Sigmoid colon (tissue), 7 donors: Measurements from ENCODE around the gene HEPHL1. TPM values are rescaled to one million over a fixed set of nuclear protein-coding genes. Genes with fewer than 3 reads are reported as not detected.

Experiments used
- DNase-seq: peaks from one replicate; pipeline ENCODE4 v3.0.0-alpha.2; 2019
- H3K27ac ChIP-seq, 4 donors: fragments of 200-600 bp; sonication (generic); one replicate each; pipeline ENCODE4 v1.5.1; 2016 to 2019; ENCODE audit warnings: mild to moderate bottlenecking in 1 of 4
- H3K27me3 ChIP-seq, 3 donors: fragments of 200-600 bp; sonication (generic); one replicate each; pipeline ENCODE4 v1.5.1; 2019; ENCODE audit warnings: mild to moderate bottlenecking in 1 of 3
- H3K36me3 ChIP-seq, 4 donors: fragments of 200-600 bp; sonication (generic); one replicate each; pipeline ENCODE4 v1.5.1; 2016 to 2019
- H3K4me1 ChIP-seq, 4 donors: fragments of 200-600 bp; sonication (generic); one replicate each; pipeline ENCODE4 v1.5.1; 2017 to 2019
- H3K4me3 ChIP-seq, 4 donors: fragments of 200-600 bp; sonication (generic); one replicate each; pipeline ENCODE4 v1.5.1; 2017 to 2019; ENCODE audit warnings: mild to moderate bottlenecking in 2 of 4, moderate library complexity in 1 of 4
- H3K9me3 ChIP-seq, 4 donors: fragments of 200-600 bp in 3 of 4; sonication (generic) in 3 of 4; one replicate each; pipeline versions ENCODE4 v1.5.1 to v1.6.1; 2013 to 2019
- CTCF ChIP-seq, 4 experiments: fragments of 450-650 bp in 3 of 4; fragments of 200-600 bp in 1 of 4; IDR thresholded peaks; one replicate each; pipeline ENCODE4 v1.5.1; 2016 to 2019; ENCODE audit warnings: antibody characterized with exemption in 4 of 4, mild to moderate bottlenecking in 3 of 4, moderate library complexity in 2 of 4
- EP300 ChIP-seq, 4 donors: sonication (generic); formaldehyde crosslinking; IDR thresholded peaks; one replicate each; pipeline ENCODE4 v1.6.1; 2017; ENCODE audit warnings: antibody characterized with exemption in 4 of 4
- POLR2A ChIP-seq, 2 donors: fragments of 450-650 bp; IDR thresholded peaks; one replicate each; pipeline ENCODE4 v1.6.1; 2016; ENCODE audit warnings: antibody characterized with exemption in 2 of 2, mild to moderate bottlenecking in 2 of 2, moderate library complexity in 2 of 2
- POLR2AphosphoS5 ChIP-seq, 4 donors: sonication (generic); formaldehyde crosslinking; IDR thresholded peaks; one replicate each; pipeline ENCODE4 v1.6.1; 2017; ENCODE audit warnings: antibody characterized with exemption in 4 of 4
- WGBS, 2 donors: extraction: QIAGEN DNeasy Blood & Tissue Kit; methylation state at CpG; one replicate each; pipeline ENCODE4 v1.1.7; 2013; 5-methylcytosine and 5-hydroxymethylcytosine counted together
- intact Hi-C: fragments of 100-400 bp; cut with DNase I; formaldehyde crosslinking; loops from one replicate; pipeline ENCODE4 v1.15.1; 2023
- polyA plus RNA-seq, 3 donors: library from polyadenylated mRNA; stranded (reverse); fragments of 200-250 nt; gene quantifications; one replicate each; pipeline ENCODE4 v1.2.3, GENCODE V29; 2013
- total RNA-seq, 4 donors: library from RNA; depleted of rRNA; stranded (reverse); fragments of >200 nt; gene quantifications; one replicate each; pipeline ENCODE4 v1.1.0, GENCODE V29; 2016
- donor health status: healthy with polysubstance abuse.
- donor health status: Bipolar disorder and iron deficiency.
- donor health status: healthy.

The HEPHL1 gene
- total and polyA plus RNA-seq, 7 donors = not detected

- Histone ChIP-seq H3K4me1 (peaks cover 0 to 82% (median 54%) of the 10 kb centered on the region in 4 donors), H3K36me3 (no peaks in the 10 kb centered on the region), H3K27ac (no peak overlapping the region), H3K27me3 (no peaks in the 10 kb centered on the region), H3K9me3 (no peaks in the 10 kb centered on the region), H3K4me3 (no peak overlapping the region)
- TF ChIP-seq EP300 (IDR thresholded peaks at IDR 0.05) (no peak), POLR2AphosphoS5 (IDR thresholded peaks at IDR 0.05) (no peak), POLR2A (IDR thresholded peaks at IDR 0.05) (no peak), CTCF (IDR thresholded peaks at IDR 0.05) (no peak)
- intact Hi-C loops = no loop called here
- 63 to 81% methylated on average over 2 of the region's 2 CpGs for WGBS, 2 donors
- no peak for DNase-seq
These were observed 127.0 kb downstream of the HEPHL1 start for GRCh38 chr11:94148189-94148588.

- intact Hi-C loops = no loop called here
- no peaks in the 10 kb centered on the region for H3K27me3 ChIP-seq
- no peaks in the 10 kb centered on the region for H3K9me3 ChIP-seq
- TF ChIP-seq POLR2AphosphoS5 (IDR thresholded peaks at IDR 0.05) (no peak), EP300 (IDR thresholded peaks at IDR 0.05) (no peak), CTCF (IDR thresholded peaks at IDR 0.05) (no peak), POLR2A (IDR thresholded peaks at IDR 0.05) (no peak)
- no peak overlapping the region for H3K27ac ChIP-seq
- peaks cover 0 to 12% (median 0%) of the 10 kb centered on the region in 4 donors for H3K36me3 ChIP-seq
- H3K4me1 ChIP-seq = peaks cover 0 to 73% (median 54%) of the 10 kb centered on the region in 4 donors
- WGBS, 2 donors = 10 to 43% methylated on average over 3 of the region's 3 CpGs
- no peak for DNase-seq
- H3K4me3 ChIP-seq = no peak overlapping the region
These were observed 128.4 kb downstream of the HEPHL1 start for GRCh38 chr11:94149431-94150017.

- no peak for DNase-seq
- Histone ChIP-seq H3K4me3 (no peak overlapping the region), H3K4me1 (peaks cover 0 to 68% (median 54%) of the 10 kb centered on the region in 4 donors), H3K9me3 (no peaks in the 10 kb centered on the region), H3K27me3 (no peaks in the 10 kb centered on the region), H3K27ac (no peak overlapping the region), H3K36me3 (peaks cover 0 to 14% (median 0%) of the 10 kb centered on the region in 4 donors)
- 88 to 90% methylated on average over 3 of the region's 3 CpGs for WGBS, 2 donors
- intact Hi-C loops = no loop called here
- TF ChIP-seq POLR2A (IDR thresholded peaks at IDR 0.05) (no peak), EP300 (IDR thresholded peaks at IDR 0.05) (no peak), CTCF (IDR thresholded peaks at IDR 0.05) (no peak), POLR2AphosphoS5 (IDR thresholded peaks at IDR 0.05) (no peak)
These were observed 128.9 kb downstream of the HEPHL1 start for GRCh38 chr11:94150056-94150455.

- TF ChIP-seq CTCF (IDR thresholded peaks at IDR 0.05) = no peak
- H3K4me3 ChIP-seq = no peak overlapping the region
- no peak overlapping the region for H3K27ac ChIP-seq
- no peak for DNase-seq
- H3K4me1 ChIP-seq = peaks cover 0 to 60% (median 54%) of the 10 kb centered on the region in 4 donors
- 85 to 93% methylated on average over 4 of the region's 4 CpGs for WGBS, 2 donors
- H3K36me3 ChIP-seq = peaks cover 0 to 14% (median 0%) of the 10 kb centered on the region in 4 donors
- no peaks in the 10 kb centered on the region for H3K27me3 ChIP-seq
- H3K9me3 ChIP-seq = no peaks in the 10 kb centered on the region
- intact Hi-C loops = no loop called here
These were observed 129.8 kb downstream of the HEPHL1 start for GRCh38 chr11:94150704-94151685.
